Activated CD8-positive, alpha-beta memory T cell treated with anti-CD3 and anti-CD28 coated beads, Interleukin-2, amount 50 U/mL, for 48 hours (primary cell): ENCODE data around the gene CCNH.

Experiments
- DNase-seq: peaks from one replicate; pipeline ENCODE4 v3.0.0-alpha.2; 2020

The CCNH gene

DNA sequence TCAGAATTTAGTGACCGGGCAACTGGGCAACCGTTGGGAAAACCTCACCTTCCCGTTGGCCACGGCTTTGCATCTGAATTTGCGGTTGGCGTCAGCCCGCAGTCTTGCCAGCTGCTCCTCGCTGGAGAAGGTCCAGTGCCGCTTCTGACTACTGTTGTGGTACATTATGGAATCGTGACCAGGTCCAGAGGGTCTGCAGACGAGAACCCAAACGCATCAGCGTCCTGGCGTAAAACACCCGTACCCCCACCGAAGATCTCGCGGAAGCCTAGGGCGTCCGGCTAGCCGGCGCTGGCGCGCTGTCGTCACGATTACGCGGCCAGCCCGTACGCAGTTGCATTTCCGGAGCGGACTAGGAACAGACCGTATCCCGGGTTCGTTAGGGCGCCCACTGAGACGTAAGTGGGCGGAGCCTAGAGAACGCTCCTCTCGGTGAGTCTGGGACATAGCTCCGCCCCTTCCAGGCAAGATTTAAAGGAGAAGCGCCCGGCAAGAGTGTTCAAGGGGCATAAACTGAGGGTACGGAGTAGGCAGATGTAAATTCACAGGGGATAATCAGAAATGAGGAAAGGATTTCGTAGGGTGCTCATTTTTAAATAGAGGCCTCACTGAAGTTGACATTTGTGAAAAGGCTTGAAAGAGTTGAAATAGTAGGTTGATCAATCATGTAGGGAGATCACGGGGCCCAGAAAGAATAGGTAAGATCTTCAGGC is at the start of gene CCNH:
TSS of gene CCNH (minus strand) at position 301 of the 713 bp plus-strand sequence. CDS start at position 165, 136 bp downstream.
- DNase-seq, result peak; percentile 94

DNA sequence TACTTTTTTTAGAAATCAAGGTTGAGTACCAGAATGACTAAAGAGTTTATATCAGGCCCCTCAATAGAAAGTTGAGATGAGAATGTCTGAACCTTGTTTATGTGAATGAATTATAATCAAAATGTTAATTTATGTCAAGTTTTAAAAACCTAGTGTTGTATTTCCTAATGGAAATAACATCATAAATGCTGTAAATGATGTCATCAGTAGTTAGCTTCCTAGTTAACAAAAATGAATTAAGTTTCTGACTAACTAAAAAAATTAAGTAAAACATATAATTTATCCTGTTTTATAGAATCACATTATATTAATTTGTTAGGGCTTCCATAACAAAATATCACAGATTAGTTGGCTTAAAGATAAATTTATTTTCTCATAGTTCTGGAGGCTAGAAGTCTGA is 45.0 kb upstream of the CCNH start:
- no peak for DNase-seq

DNA sequence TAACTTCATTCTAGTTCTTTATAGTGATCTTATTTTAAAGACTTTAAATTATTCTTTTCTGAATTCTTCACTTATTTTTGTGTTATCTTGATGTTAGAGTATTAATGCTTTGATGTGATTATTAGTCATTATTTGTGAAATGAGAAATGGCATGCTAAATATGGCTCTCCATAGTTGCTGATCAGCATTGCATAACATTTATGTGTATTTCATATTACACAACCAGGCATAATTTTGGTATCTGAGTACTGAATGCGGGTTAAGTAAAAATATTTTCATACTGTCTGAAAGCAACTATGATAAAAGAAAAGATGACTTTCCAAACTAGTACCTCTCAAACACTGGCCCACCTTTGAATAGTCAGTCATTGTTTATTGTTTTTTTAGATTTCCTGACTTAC is 41.1 kb upstream of the CCNH start:
- DNase-seq, result no peak

DNA sequence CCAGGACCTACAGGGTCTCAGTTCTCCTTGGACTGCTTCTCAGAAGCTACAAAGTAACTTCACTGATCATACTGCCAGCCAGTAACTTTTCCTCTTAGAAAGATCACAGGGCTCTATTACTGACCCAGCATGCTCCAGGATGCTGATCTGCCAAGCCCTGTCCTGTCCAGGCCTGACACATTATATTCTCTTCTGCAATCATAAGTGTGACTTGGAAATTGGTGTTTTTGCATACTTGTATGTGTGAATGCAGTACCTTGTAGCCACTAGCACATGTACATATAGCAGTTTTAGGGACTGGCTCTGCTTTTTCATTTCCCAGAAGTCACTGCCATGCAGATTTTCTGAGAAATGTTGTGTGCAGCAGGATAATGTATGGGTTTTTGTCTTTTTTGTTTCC is 40.1 kb upstream of the CCNH start:
- no peak for DNase-seq

DNA sequence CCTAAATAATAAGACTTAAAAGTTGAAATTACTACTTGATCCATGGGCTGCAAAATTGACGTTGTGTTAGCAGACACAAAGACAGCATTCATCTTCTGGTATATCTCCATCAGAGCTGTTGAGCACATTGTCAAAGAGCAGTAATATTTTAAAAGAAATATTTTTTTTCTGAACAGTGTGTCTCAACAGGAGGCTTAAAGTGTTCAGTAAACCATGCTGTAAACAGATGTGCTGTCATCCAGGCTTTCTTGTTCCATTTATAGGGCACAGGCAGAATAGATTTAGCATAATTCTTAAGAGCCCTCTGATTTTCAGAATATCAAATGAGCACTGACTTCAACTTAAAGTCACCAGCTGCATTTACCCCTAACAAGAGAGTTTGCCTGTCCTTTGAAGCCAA is 29.7 kb upstream of the CCNH start:
- DNase-seq, result no peak

DNA sequence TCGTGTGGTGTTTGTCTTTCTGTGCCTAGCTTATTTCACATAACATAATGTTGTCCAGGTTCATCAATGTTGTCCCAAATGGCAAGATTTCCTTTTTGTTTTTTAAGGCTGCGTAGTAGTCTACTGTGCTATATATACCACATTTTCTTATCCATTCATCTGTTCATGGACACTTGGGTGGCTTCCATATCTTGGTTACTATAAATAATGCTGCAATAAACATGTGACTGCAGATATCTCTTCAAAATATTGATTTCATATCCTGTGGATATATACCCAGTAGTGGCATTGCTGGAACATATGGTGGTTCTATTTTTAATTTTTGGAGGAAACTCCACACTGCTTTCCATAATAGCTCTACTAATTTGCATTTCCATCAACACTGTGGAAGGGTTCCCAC is 25.5 kb upstream of the CCNH start:
- DNase-seq, result no peak

DNA sequence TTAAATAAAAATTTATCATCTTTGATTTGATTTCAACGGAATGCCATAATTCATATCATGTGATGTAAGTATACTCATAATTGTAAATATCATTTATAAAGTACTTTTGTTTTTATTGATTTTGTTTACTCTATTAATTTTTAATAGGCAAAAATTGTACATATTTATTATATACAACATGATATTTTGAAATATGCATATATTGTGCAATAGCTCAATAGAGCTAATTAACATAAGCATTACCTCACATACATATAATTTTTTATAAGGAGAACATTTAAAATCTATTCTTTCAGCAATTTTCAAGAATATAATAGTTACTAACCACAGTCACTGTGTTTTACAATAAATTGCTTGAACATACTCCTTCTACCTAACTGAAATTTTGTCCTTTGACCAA is 25.0 kb upstream of the CCNH start:
- no peak for DNase-seq

DNA sequence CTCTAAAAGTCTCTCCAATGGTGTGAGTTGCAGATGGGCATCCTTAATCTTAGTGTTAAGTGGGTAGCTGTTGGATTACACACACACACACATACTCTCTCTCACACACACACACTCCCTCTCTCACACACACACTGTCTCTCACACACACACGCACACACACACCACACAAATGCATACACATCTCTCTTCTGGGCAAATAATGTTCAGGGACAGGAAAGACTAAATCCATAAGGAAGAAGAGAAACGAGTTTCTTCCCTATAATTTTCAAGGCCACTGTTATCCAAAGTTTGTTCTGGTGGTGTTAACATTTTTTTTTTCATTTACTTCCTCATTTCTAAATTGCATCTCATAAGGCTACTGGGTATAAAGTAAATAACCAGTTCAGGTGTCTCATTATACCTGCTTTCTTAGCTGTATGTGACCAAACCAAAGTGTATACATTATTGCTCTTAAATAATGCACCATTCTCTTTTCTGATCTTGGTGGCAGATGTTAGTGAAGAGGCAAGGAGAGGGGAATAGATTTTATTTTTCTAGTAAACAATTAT is 22.5 kb upstream of the CCNH start:
- DNase-seq, result no peak

DNA sequence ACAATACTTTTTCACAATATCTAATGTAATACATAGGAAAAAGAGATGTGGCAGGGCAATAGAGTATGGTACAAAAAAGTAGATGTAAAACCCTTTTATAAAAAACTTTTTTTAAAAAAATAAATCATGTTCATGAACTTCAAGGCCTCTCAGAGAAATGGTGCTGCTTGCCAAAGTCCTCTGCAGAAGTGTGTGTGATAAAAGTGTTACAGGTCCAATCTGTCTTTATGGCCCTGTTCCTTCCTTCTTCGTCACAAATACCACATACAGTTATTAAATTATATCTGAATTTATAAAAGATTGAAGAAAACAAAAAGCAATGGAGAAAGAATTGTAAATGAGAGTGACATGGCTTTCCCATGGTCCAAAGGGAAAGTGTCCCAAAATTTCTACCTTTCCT is 21.7 kb upstream of the CCNH start:
- DNase-seq, result no peak

DNA sequence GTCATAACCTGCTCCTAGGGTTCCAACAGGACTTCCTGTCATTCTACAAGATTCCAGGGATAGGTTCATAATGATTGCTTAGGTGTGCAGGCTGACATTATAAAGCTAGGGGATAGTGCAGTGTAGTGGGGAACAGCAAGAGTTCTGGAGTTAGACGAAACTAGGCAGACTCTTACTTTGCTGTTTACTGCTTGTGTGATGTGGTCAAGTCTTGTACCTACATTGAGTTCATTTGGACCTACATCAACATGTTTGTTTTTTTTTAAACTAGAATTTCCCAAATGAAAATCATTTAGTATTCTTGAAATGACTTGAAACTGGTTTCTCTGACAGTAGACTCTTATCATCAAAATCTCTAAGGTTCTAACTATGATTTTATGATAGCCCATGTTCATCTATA is 21.2 kb upstream of the CCNH start:
- no peak for DNase-seq

DNA sequence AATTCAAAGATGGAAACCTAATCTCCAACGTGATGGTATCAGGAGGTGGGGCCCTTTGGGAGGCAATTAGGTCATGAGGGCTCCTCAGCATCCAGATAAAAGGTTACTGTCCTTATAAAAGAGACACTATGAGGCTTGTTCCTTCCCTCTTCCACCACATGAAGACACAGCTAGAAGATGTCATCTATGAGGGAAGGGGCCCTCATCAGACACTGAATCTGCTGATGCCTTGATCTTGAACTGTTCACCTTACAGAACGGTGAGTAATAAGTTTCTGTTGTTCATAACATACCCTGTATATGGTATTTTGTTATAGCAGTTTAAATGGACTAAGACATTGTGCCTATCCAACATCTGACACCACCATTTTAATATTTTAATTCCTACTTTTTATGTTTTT is 19.7 kb upstream of the CCNH start:
- DNase-seq, result no peak

DNA sequence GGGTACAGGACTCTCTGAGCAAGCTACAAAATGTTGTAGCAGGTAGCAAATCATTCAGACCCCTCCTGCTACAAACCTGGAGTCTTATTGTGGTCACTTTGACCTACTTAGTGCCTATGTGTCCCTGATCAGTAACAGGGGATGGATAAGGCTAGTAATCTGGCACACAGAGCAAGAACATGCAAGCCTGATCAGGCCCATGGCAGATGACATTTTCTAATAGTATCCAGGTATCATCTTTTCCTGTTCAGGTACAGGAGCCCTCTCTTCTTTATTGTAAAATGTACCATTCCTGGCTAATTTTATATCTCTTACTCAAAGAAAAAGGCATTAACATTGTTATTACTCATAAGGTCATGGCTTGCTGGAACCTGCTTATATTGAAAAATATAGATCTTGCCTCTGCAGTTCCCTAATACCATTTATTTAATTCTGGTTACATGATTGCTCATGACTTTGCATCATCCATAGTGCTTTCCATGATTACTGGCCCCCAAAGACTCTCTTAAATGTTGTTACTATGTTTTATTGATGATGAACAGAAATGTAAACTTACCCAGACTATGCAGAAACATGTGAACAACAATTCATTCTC is 18.2 kb upstream of the CCNH start:
- DNase-seq, result no peak

DNA sequence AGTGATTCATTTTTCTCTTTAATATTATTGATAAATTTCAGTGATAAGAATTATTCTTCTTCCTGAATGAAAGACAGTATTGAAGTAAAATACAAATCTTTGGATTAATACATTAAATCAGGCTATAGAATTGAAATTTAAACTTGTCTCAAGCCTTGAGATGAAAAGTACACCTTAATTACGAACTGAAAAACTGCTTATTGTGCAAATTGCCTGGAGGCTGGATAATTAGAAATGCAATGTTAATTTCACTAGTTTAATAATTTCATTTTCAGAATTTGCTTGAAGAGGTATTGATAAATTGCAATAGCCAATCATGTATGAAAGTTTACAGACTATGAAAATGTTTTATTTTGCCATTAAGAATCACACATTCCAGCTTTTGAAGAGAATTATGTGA is 11.0 kb upstream of the CCNH start:
- no peak for DNase-seq

DNA sequence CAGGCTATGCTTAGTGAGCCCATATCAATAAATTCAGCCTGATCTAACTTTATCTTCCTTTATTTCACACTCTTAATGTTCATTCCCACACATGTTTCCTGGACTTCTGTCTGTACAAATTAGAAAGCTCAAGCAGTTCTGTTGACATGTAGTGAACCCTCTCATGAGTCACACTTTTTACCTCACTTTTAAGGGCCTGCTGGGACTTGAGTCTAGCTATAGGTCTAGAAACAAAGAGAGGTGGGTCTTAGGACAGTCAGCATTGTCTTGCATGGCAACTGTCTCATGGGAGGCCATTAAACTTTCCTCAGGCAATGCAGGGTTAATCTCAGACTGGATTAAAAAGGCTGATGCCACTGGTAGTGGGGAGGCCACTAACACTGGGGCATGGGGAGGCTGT is 8.6 kb upstream of the CCNH start:
- no peak for DNase-seq

DNA sequence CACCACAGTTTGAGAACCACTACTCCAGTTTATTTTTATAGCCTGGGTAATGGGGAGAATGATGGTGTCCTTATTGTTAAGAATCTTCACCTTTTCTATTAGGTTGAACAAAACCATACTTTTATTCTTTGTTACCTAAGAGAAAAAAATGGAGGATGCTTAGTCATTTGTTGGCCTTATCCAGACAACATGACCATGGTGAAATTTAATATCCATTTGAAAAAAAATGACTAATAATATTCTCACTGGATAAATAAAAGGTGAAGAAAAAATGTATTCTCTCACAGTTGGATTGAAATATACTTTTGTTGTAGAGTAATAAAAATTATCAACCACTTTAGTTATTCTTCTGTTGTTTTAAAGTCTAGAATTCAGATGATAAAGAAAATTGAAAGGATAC is 5.8 kb upstream of the CCNH start:
- DNase-seq, result no peak

DNA sequence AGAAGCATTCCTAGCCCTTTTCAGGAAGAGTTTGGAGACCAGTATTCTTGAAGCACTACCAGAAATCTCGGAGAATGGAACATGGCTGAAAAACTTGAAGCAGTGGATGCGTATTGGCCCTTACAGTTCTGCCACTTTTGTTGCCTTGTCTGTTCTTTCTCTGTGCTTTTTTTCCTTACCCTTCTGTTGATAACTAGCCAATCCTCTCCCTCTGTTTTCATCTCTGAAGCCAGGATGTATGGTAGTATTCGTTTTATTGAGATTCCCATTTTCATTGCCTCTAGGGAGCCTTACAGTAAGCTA is 564 bp upstream of the CCNH start:
- no peak for DNase-seq

DNA sequence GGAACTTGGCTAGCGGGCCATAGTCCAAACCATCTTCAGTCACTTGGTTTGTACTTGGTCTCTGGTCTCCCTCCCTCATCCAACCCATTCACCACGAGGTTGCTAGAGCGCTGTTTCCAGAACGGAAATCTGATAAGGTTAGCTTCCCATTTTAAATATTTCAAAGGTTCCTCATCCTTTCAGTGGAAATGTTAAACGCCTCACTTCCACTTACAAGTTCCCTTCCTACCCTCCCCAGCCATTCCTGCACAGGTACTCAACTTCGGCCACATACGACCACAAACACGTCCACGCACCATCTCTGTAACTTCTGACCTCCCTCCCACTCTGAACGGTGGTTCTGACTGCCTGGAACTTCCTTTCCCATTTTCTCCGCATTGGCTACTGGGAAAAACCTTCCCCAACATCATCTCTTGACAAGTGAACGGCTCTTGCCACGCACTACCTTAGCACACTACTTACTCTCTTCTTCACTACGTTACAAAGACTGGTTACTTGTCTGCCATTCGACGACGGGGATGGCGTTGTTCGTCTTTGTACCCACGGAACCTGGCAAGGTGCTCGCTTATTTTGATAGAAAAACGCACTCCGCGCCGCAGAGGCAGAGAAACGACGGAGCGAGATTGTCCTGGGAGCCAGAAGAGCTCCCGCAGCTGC is 629 bp downstream of the CCNH start:
- DNase-seq, result peak; percentile 55

DNA sequence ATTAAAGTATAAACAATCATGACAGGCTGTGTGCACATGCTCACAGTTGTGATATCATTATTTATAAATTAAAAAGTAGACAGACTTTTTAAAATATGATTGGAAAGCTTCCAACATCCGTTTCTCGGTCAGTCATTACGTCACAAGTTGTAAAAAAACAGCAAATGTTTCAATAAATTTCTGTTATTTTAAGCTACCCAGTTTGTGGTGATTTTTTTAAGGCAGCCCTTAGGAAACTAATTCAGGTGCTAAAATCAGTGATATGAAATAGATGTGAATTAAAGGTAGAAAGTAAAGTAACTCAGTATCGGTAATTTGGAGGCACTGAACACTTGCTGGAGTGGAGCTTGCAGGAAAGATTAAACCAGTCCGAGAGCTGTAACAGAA is 1.2 kb downstream of the CCNH start:
- no peak for DNase-seq

DNA sequence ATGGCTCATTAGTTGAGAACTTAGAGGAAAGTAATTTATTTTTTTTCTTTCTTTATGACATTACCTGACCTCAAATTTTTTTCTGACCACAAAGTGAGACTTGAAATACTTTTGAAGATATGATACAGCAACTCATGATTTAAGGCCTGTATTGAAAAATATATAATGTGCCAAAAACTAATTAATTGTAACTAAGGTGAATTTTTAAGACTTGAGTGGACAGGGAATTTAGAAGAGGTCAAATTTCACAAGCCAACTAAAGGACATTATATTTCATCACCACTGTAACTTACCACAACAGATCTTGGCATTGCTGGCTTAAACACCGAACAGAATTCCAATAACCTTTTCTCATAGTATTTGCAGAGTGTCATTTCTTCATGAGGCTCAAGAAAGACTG is 1.8 kb downstream of the CCNH start:
- DNase-seq, result no peak

DNA sequence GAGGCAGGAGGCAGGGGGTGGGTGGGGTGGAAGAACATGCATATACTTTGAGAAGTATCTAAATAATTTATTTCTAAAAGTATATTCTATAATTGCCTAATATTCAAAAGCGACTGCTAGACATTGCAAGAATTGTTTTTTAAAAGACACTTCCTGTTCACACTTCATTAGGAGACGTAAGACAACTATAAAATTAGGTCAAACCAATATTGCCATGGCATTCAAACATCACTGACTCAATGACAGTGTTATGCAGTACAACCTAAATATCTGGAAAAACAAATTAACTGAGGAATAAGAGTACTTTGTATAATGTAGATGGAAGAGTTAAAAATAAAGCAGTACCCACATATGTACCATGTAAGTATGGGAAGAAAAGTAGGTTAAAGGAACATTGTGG is 4.5 kb downstream of the CCNH start:
- no peak for DNase-seq

DNA sequence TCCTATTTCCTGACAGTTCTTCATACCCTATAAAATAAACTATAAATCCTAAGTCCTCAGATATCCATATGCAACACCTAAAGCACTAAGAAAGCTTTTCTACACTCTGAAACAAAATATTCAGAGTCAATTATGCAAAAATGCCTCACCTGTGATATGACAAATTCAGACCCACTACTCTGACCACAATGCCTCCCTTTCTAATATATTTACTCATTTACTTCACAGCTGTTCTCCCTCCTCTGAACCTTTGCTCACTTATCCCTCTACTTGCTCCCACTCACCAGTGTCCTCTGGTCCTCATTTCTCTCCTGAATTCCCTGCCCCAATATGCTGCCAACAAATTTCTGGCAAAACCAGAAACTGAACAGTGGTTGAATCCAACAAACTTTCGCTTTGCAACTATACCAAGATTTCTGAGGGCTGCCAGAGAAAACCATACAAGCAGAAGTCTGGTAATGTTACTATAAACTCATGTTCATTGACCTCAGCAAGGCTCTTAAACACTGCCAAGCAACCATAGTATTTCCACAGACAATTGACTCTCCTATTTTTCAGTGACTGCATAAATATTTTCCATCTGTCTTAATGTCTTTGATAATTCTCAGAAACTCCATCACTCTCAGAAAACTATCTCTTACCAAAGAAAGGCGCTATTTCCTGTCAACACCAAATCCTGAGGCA is 7.1 kb downstream of the CCNH start:
- no peak for DNase-seq

DNA sequence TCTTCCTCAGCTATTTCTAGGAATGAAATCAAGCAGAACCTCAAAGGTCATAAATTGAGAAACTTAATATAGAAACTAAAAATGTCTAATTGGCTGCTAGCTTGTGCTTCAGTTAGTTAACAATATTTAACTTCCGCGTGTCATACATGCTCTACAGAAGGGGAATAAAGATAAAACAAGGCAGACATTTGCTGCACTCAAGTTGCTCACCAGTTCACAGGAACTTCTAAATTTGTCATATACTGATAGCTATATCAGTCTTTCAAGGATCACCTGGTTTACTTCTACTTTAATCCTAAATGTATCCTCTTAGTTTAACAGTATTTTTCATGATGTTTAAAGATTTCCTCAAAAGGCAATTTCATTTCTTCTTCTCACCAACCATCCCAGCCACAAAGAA is 8.4 kb downstream of the CCNH start:
- DNase-seq, result no peak

DNA sequence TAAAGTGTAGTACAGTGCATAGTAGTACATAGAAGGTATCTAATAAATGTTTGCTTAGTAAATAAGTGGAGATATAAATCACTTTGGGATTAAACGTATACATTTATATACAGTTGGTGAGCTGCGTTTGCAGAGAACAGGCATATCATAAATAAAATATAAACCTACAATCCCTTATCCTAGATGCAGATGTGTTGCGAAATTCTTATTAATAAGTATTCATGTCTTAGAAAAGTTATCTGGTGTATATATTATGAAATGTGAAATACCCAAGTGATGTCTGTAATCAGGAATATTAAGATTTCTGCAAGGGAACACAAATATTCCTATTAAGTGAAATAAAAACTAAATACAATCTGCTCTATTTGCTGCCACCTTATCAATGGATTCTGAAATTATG is 8.8 kb downstream of the CCNH start:
- DNase-seq, result no peak

DNA sequence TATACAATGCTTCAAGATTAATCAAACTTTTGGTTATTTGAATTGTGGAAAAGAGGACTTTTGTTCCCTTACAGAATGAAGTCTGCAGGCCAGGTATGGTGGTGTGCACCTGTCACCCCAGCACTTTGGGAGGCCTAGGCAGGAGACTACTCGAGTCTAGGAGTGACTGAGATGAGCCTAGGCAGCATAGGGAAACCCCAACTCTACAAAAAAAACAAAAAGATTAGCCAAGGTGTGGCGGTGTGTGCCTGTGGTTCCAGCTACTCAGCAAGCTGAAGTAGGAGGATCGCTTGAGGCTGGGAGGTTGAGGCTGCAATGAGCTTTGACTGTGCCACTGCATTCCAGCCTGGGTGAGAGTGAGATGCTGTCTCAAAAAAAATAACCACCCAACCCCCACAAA is 9.3 kb downstream of the CCNH start:
- no peak for DNase-seq
